ENCODE measurements around the gene MSH2.

Gene MSH2

GRCh38 chr2:47485751-47486300 is 82.9 kb downstream of the MSH2 start:
- DNase-seq, result no peak

GRCh38 chr2:47486841-47487497 is 84.0 kb downstream of the MSH2 start:
- DNase-seq, result peak; percentile 96

GRCh38 chr2:47487498-47487875 is 84.5 kb downstream of the MSH2 start:
- no peak for DNase-seq

GRCh38 chr2:47488870-47489584 is 86.1 kb downstream of the MSH2 start:
- DNase-seq, result peak; percentile 60

- DNase-seq, result no peak
These were observed 87.5 kb downstream of the MSH2 start for GRCh38 chr2:47490406-47490805.

- no peak for DNase-seq
These were observed 90.5 kb downstream of the MSH2 start for GRCh38 chr2:47493317-47494035.

- DNase-seq, result no peak
These were observed 91.5 kb downstream of the MSH2 start for GRCh38 chr2:47494267-47495130.

- DNase-seq, result peak; percentile 47
These were observed 95.0 kb downstream of the MSH2 start for GRCh38 chr2:47497843-47498460.

- DNase-seq, result no peak
These were observed 96.1 kb downstream of the MSH2 start for GRCh38 chr2:47499093-47499492.

GRCh38 chr2:47499621-47500309 is 96.8 kb downstream of the MSH2 start:
- DNase-seq, result no peak

- DNase-seq, result no peak
These were observed 98.6 kb downstream of the MSH2 start for GRCh38 chr2:47501374-47502200.

GRCh38 chr2:47502498-47502897 is 99.5 kb downstream of the MSH2 start:
- DNase-seq, result peak; percentile 60

- no peak for DNase-seq
These were observed 100.6 kb downstream of the MSH2 start for GRCh38 chr2:47503481-47504070.

GRCh38 chr2:47504174-47504810 is 101.3 kb downstream of the MSH2 start:
- DNase-seq, result no peak

- no peak for DNase-seq
These were observed 103.1 kb downstream of the MSH2 start for GRCh38 chr2:47506024-47506423.

- DNase-seq, result no peak
These were observed 103.5 kb downstream of the MSH2 start for GRCh38 chr2:47506436-47506835.

GRCh38 chr2:47508080-47508479 is 105.1 kb downstream of the MSH2 start:
- DNase-seq, result no peak

- DNase-seq, result no peak
These were observed 105.7 kb downstream of the MSH2 start for GRCh38 chr2:47508641-47509040.

- DNase-seq, result no peak
These were observed 106.3 kb downstream of the MSH2 start for GRCh38 chr2:47509250-47509649.
